Measurements from ENCODE around the gene PLD3.
"Not testable (repeated sequence)": the region's sequence is repeated elsewhere in the genome, so short reads cannot be mapped to it uniquely, and the experiment has no call there.

Gene PLD3

GRCh38 chr19:40387155-40387554 is 38.7 kb downstream of the PLD3 start:
- DNase-seq (ENCODE audit: low read depth in 2 of 3, low spot score in 1 of 3) = no peak

GRCh38 chr19:40388481-40388880 is 40.0 kb downstream of the PLD3 start:
- no peak for DNase-seq (ENCODE audit: low read depth in 2 of 3, low spot score in 1 of 3)

DNA sequence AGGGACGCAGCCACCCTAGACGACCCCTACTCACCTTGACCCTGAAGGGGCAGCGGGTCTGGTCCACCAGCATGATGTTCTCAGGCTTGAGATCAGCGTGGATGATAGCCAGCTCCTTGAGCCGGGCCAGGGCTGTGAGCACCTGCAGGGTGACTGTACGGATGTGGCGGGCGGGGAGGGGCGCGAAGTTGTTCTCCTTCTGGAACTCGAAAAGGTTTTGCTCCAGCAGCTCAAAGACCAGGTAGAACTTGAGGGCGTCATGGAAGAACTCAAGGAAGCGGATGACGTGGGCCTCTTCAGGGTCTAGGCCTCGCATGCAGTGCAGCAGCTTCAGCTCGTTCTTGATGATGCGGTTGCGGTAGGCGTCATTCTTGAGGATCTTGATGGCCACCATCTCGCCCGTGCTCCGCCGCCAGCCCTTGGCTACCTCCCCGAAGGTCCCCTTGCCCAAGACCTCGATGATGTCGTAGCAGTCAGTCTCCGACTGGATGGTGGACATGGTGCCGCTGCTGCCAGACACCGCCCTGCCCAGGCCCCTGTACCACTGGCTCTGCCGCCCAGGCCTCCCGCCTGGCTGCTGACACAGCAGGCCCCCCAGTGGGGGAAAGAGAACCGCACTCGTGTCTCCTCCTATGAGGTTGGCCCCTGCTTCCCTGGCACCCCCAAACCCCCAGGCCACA is 41.0 kb downstream of the PLD3 start:
- no peak for DNase-seq (ENCODE audit: low read depth in 2 of 3, low spot score in 1 of 3)

- DNase-seq (ENCODE audit: low read depth in 2 of 3, low spot score in 1 of 3) = no peak
Observed at GRCh38 chr19:40390084-40390742, 41.7 kb downstream of the PLD3 start, which contains the start of gene HIPK4. Gene HIPK4 (minus strand): TSS chr19:40390181. CDS start chr19:40389902, 279 bp downstream.

- no peak for DNase-seq (ENCODE audit: low read depth in 2 of 3, low spot score in 1 of 3)
Observed at GRCh38 chr19:40392123-40392522, 43.6 kb downstream of the PLD3 start.

DNA sequence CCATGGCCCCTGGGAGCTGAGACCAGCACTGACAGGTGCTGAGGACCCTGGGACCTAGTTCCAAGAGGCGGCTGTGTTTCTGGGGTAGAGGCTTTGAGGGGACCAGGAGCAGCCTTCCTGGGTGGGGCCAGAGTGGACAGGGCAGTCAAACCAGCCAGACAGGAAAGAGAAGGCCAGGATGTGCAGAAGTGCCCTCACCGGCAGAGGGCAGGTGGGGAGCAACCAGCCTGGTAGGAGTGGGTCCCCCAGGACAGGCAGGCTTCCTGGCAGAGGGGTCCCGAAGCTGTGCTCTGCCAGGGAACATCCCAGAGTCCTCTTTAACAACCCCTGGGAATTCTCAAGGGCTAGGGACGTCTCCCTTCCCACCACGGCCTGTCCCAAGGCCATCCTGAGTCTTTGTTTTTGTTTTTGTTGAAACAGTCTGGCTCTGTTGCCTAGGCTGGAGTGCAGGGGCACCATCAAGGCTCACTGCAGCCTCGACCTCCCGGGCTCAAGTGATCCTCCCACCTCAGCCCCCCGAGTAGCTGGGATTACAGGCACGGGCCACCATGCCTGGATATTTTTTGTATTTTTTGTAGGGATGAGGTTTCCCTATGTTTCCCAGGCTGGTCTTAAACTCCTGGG is 44.5 kb downstream of the PLD3 start:
- DNase-seq (ENCODE audit: low read depth in 2 of 3, low spot score in 1 of 3) = no peak

DNA sequence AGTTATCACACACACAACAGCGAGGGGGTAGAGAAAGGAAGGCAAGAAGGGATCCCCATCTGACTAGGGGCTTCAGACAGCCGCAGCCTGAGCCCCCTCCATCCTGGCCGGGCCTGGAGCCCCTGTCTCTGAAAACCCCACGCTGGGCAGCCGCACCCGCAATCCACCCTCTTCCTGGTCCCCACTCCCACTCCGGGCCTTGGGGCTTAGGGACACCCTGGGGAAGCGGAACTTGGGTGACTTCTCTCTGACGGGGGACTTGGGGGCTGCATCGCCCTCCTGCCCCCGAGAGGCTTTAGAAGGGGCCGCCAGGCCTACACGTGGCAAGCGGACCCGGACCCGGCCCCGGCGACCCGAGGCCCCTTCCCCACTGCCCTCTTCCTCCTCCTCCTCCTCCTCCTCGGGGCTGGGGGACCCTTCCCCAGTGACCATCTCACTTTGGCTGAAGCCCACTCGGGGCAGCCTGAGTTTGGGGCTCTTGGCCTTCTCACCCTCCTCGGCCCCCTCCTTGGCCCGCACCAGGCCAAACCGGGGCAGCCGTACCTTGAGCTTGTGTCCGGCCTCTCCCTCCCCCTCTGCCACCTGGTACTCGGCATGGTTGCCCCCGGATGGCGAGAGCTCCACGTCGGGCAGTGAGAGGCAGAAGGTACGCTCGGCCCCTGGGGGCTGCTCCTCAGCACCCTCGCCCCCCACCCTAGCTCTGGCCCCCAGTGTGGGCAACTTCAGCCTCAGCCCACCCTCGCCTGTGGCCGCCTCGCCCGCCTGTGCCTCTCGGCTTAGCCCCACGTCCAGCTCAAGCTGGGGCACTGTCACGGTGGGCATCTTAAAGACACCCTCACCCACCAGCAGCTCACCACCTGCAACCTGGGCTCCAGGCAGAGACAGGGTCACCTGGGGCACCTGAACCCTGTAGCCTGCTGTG is 45.7 kb downstream of the PLD3 start:
- DNase-seq (ENCODE audit: low read depth in 2 of 3, low spot score in 1 of 3) = no peak

- no peak for DNase-seq (ENCODE audit: low read depth in 2 of 3, low spot score in 1 of 3)
Observed at GRCh38 chr19:40394816-40395210, 46.3 kb downstream of the PLD3 start.

DNA sequence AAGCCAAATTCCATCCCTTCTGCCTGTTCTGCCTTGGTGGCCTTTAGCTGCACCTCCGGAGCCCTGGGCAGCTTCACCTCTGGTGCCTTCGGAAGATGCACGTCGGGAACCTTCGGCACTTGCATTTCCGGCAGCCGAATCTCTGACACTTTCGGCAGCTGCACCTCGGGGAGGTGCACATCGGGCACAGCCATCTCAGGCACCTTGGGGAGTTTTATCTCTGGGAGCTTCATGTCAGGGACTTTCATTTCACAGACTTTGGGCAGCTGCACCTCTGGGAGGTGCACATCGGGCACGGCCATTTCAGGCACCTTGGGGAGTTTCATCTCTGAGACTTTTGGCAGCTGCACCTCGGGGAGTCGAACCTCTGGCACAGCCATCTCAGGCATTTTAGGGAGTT is 47.5 kb downstream of the PLD3 start:
- DNase-seq (ENCODE audit: low read depth in 2 of 3, low spot score in 1 of 3) = no peak

GRCh38 chr19:40396886-40397567 is 48.5 kb downstream of the PLD3 start:
- DNase-seq (ENCODE audit: low read depth in 2 of 3, low spot score in 1 of 3) = no peak

DNA sequence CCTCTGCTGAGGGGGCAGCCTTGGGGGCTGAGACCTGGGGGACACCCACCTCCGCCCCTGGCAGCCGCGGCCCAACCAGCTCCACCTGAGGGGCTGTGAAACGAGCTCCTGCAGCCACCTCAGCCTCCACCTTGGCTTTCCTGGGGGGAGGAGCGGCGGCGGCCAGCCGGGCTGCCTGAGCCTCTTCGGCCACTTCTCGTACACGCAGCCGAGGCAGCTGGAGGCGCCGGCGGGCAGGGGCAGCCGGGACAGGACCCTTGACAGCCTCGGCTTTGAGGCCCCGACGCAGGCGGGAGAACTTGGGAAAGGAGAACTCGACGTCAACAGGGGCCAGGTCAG is 49.0 kb downstream of the PLD3 start:
- no peak for DNase-seq (ENCODE audit: low read depth in 2 of 3, low spot score in 1 of 3)

DNA sequence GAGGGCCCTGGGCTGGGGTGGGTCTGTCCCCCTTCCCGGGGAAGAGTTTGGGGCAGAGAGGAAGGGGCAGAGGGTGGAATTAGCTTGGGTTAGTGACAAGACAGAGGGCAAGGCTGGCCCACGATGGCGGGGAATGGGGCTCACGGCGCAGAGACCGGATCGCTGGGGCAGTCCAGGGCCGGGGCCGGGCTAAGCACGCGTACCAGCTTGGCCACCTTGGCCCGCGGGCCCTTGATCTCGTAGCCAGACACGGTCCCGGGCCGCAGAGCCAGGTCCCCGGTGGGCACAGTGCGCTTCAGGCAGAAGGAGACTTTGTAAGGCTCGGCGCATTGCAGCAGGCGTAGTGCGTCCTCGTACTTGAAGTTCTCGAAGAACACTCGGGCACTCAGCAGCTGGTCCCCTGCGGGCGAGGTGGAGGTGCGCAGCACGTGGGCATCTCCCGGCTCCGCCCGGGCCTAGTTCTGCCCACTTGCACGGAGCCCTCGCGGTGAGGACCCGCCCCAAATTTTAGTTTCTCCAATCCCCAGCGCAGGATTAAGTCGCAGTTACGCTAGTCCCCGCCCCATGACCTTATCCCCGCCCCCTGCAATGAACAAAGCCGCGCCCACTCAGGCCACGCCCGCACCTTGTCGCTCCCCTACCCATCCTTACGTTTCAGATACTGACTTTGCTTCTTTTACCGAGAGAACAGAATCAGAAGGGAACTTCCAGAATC is 50.1 kb downstream of the PLD3 start:
- DNase-seq (ENCODE audit: low read depth in 2 of 3, low spot score in 1 of 3) = peak; percentile 40 to 67 (median 54)

DNA sequence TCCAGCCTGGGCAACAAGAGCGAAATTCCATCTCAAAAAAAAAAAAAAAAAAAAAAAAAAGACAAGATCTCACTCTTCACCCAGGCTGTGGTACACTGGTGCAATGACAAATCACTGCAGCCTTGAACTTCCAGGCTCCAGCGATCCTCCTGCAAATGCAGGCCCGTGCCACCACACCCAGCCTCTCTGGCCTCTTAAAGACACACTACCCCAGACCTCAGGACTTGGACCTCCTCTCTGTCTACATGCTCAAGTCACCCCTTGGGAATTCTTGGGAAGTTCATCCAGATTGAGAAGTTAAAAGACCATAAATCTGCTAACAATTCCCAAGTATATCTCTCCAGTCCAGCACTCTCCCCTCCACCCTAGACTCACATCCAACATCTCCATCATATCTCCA is 52.1 kb downstream of the PLD3 start:
- no peak for DNase-seq (ENCODE audit: low read depth in 2 of 3, low spot score in 1 of 3)

- peak; percentile 61 to 86 (median 83) for DNase-seq (ENCODE audit: low read depth in 2 of 3, low spot score in 1 of 3)
Observed at GRCh38 chr19:40403262-40403984, 54.9 kb downstream of the PLD3 start.

DNA sequence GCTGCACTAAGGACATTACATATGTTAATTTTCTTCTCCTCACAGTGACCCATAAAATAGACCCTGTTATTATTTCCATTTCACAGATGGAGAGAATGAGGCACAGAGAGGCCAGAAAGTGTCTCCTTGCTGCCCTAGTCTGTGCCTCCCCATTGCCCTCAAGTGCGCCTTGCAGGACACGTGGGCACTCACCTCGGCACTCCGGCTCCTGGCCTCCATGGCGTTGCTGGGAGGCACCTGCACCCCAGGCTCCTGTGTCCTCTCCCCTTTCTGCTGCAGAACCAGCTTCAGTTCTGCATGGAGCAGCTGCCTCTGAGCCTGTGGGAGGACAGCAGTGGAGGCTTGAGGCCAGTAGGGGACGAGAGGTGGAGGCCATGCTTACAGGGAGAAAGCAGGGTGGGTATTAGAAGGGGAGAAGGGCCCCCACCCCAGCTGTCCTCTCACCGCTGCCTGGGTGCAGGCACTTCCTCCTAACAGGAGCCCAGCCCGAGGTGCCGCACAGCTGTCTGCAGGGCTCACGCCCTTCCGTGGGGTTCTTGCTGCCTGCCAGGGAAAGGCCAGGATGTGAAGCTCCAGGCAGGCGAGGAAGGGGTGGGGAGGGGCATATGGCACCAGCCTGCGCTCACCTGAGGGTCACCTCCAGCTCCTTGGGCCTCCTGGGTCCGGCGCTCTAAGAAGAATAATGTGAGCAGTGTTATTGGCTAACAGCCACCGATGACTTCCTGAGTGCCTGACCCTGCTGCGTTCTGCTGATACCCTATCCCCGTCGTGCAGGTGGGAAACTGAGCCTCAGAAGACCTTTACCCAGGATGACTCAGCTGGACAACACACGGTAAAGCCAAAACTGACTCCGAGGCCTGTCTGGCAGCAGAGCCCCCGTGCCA is 59.5 kb downstream of the PLD3 start:
- DNase-seq (ENCODE audit: low read depth in 2 of 3, low spot score in 1 of 3) = no peak

- DNase-seq (ENCODE audit: low read depth in 2 of 3, low spot score in 1 of 3) = not testable (repeated sequence)
Observed at GRCh38 chr19:40408598-40408925, 60.1 kb downstream of the PLD3 start.

GRCh38 chr19:40410030-40410389 is 61.5 kb downstream of the PLD3 start:
- no peak for DNase-seq (ENCODE audit: low read depth in 2 of 3, low spot score in 1 of 3)

GRCh38 chr19:40411125-40411842 is 62.8 kb downstream of the PLD3 start:
- no peak for DNase-seq (ENCODE audit: low read depth in 2 of 3, low spot score in 1 of 3)
